ENCODE data around the gene GPR3.

- TF ChIP-seq REST (IDR thresholded peaks at IDR 0.05), result no peak
- TF ChIP-seq CTCF (IDR thresholded peaks at IDR 0.05; ENCODE audit: low read depth, low read length, missing input control), result no peak
- TF ChIP-seq RXRA (IDR thresholded peaks at IDR 0.05), result no peak
- TF ChIP-seq EGR1 (IDR thresholded peaks at IDR 0.05; ENCODE audit: low read depth in 2 of 2), result no peak
- TF ChIP-seq HNF4G (IDR thresholded peaks at IDR 0.05), result no peak
- no peak for TF ChIP-seq YY1 (IDR thresholded peaks at IDR 0.05)
- no peak for TF ChIP-seq GABPA (IDR thresholded peaks at IDR 0.05 in 1 of 2, conservative IDR thresholded peaks at IDR 0.05 in 1 of 2)
- no peak for TF ChIP-seq FOXA2 (IDR thresholded peaks at IDR 0.05)
Observed at GRCh38 chr1:27368869-27369582, 23.4 kb upstream of the GPR3 start.
